NCI-H2196 (cell line): ENCODE data around the gene PPP3CA.

Experiments used
- DNase-seq: peaks from one replicate; lab custom pipeline; 2025; ENCODE audit not compliant: unreplicated experiment; lab: John Stamatoyannopoulos, UW

The PPP3CA gene

GRCh38 chr4:101289306-101289705, 58.0 kb downstream of the PPP3CA start:
- no peak for DNase-seq

- DNase-seq = no peak
These were observed 58.8 kb downstream of the PPP3CA start for GRCh38 chr4:101288365-101289145.

- DNase-seq = no peak
These were observed 60.0 kb downstream of the PPP3CA start for GRCh38 chr4:101287324-101287723.

GRCh38 chr4:101286663-101287062, 60.7 kb downstream of the PPP3CA start:
- no peak for DNase-seq

- DNase-seq = no peak
These were observed 61.3 kb downstream of the PPP3CA start for GRCh38 chr4:101285985-101286384.

GRCh38 chr4:101284546-101284945, 62.8 kb downstream of the PPP3CA start:
- DNase-seq = no peak

GRCh38 chr4:101283434-101283833, 63.9 kb downstream of the PPP3CA start:
- DNase-seq = no peak

GRCh38 chr4:101282076-101282844, 65.1 kb downstream of the PPP3CA start:
- no peak for DNase-seq

GRCh38 chr4:101280866-101281600, 66.3 kb downstream of the PPP3CA start:
- DNase-seq = no peak

- DNase-seq = no peak
These were observed 67.9 kb downstream of the PPP3CA start for GRCh38 chr4:101279377-101279871.

- no peak for DNase-seq
These were observed 69.7 kb downstream of the PPP3CA start for GRCh38 chr4:101277671-101278070.

- DNase-seq = no peak
These were observed 70.7 kb downstream of the PPP3CA start for GRCh38 chr4:101276661-101277060.

- DNase-seq = no peak
These were observed 72.2 kb downstream of the PPP3CA start for GRCh38 chr4:101274888-101275752.

GRCh38 chr4:101271516-101271915, 75.8 kb downstream of the PPP3CA start:
- DNase-seq = no peak

- no peak for DNase-seq
These were observed 77.6 kb downstream of the PPP3CA start for GRCh38 chr4:101269682-101270081.

- DNase-seq = no peak
These were observed 81.5 kb downstream of the PPP3CA start for GRCh38 chr4:101265816-101266172.

GRCh38 chr4:101264993-101265815, 82.1 kb downstream of the PPP3CA start:
- no peak for DNase-seq

- DNase-seq = no peak
These were observed 82.8 kb downstream of the PPP3CA start for GRCh38 chr4:101264512-101264911.

GRCh38 chr4:101262683-101263082, 84.6 kb downstream of the PPP3CA start:
- DNase-seq = no peak

GRCh38 chr4:101259876-101260275, 87.5 kb downstream of the PPP3CA start:
- DNase-seq = no peak
